IPS-11a (cell line): ENCODE data around the gene LKAAEAR1.

ENCODE experiments used
- H3K4me3 ChIP-seq: one replicate; pipeline ENCODE4 v1.5.1; 2013; ENCODE audit warnings: low read depth, low read length, control low read depth

Gene LKAAEAR1

GRCh38 chr20:64053841-64054661 is 30.1 kb downstream of the LKAAEAR1 start:
- H3K4me3 ChIP-seq, result no peak overlapping the region

- no peak overlapping the region for H3K4me3 ChIP-seq
Observed at GRCh38 chr20:64052987-64053840, 31.0 kb downstream of the LKAAEAR1 start.

GRCh38 chr20:64052326-64052722 is 31.9 kb downstream of the LKAAEAR1 start:
- H3K4me3 ChIP-seq, result no peak overlapping the region

GRCh38 chr20:64051561-64052325 is 32.5 kb downstream of the LKAAEAR1 start:
- H3K4me3 ChIP-seq, result no peak overlapping the region

GRCh38 chr20:64051033-64051452 is 33.2 kb downstream of the LKAAEAR1 start:
- H3K4me3 ChIP-seq, result no peak overlapping the region

GRCh38 chr20:64050261-64051032 is 33.8 kb downstream of the LKAAEAR1 start:
- H3K4me3 ChIP-seq, result no peak overlapping the region

GRCh38 chr20:64049878-64050260 is 34.3 kb downstream of the LKAAEAR1 start:
- H3K4me3 ChIP-seq, result peak overlapping the region; percentile 1

- peak within 1 kb of the TSS; percentile 13 for H3K4me3 ChIP-seq
Observed at GRCh38 chr20:64049060-64049877, 34.9 kb downstream of the LKAAEAR1 start, which contains the start of gene SOX18. TSS of gene SOX18 (minus strand) at chr20:64049639. CDS start at chr20:64049516, 123 bp downstream.

GRCh38 chr20:64048402-64049044 is 35.7 kb downstream of the LKAAEAR1 start:
- peak overlapping the region; percentile 17 for H3K4me3 ChIP-seq

GRCh38 chr20:64047968-64048401 is 36.2 kb downstream of the LKAAEAR1 start:
- peak overlapping the region; percentile 17 for H3K4me3 ChIP-seq

GRCh38 chr20:64047046-64047389 is 37.2 kb downstream of the LKAAEAR1 start:
- H3K4me3 ChIP-seq, result no peak overlapping the region

- H3K4me3 ChIP-seq, result no peak overlapping the region
Observed at GRCh38 chr20:64045346-64046011, 38.7 kb downstream of the LKAAEAR1 start.

- H3K4me3 ChIP-seq, result no peak overlapping the region
Observed at GRCh38 chr20:64044484-64045247, 39.5 kb downstream of the LKAAEAR1 start.

GRCh38 chr20:64043768-64044167 is 40.4 kb downstream of the LKAAEAR1 start:
- H3K4me3 ChIP-seq, result no peak overlapping the region

- peak overlapping the region; percentile 39 for H3K4me3 ChIP-seq
Observed at GRCh38 chr20:64042054-64042781, 42.0 kb downstream of the LKAAEAR1 start.

- H3K4me3 ChIP-seq, result no peak overlapping the region
Observed at GRCh38 chr20:64041781-64042053, 42.5 kb downstream of the LKAAEAR1 start.

GRCh38 chr20:64041040-64041780 is 43.0 kb downstream of the LKAAEAR1 start:
- no peak overlapping the region for H3K4me3 ChIP-seq
